Ishikawa (cell line): Measurements from ENCODE around the gene STX1A.

ENCODE experiments used
- CEBPB ChIP-seq: IDR thresholded peaks from 2 replicates; pipeline ENCODE4 v1.6.1; 2012
- CREB1 ChIP-seq: IDR thresholded peaks from 2 replicates; pipeline ENCODE4 v1.6.1; 2012; ENCODE audit warnings: low read depth
- EGR1 ChIP-seq: IDR thresholded peaks from 2 replicates; pipeline ENCODE4 v1.6.1; 2012
- EP300 ChIP-seq: IDR thresholded peaks from 2 replicates; pipeline ENCODE4 v1.6.1; 2012; ENCODE audit warnings: borderline replicate concordance
- FOXM1 ChIP-seq: IDR thresholded peaks from 2 replicates; pipeline ENCODE4 v1.6.1; 2012; ENCODE audit warnings: low read depth, borderline replicate concordance
- NFIC ChIP-seq: IDR thresholded peaks from 2 replicates; pipeline ENCODE4 v1.6.1; 2012
- RAD21 ChIP-seq: IDR thresholded peaks from 2 replicates; pipeline ENCODE4 v1.6.1; 2012; ENCODE audit warnings: low read depth
- TAF1 ChIP-seq: IDR thresholded peaks from 2 replicates; pipeline ENCODE4 v1.6.1; 2012; ENCODE audit warnings: low read depth, mild to moderate bottlenecking
- TCF12 ChIP-seq: IDR thresholded peaks from 2 replicates; pipeline ENCODE4 v1.6.1; 2012; ENCODE audit warnings: low read depth
- TEAD4 ChIP-seq: IDR thresholded peaks from 2 replicates; pipeline ENCODE4 v1.6.1; 2012
- YY1 ChIP-seq: IDR thresholded peaks from 2 replicates; pipeline ENCODE4 v1.6.1; 2012; ENCODE audit warnings: low read depth
- ZBTB7A ChIP-seq: IDR thresholded peaks from 2 replicates; pipeline ENCODE4 v1.6.1; 2012; ENCODE audit warnings: low read depth
- TF ChIP-seq, protein P1 (sequence below): IDR thresholded peaks from 2 replicates; pipeline ENCODE4 v1.6.1; 2012
- TF ChIP-seq, protein P2 (sequence below): IDR thresholded peaks from 2 replicates; pipeline ENCODE4 v1.6.1; 2012; ENCODE audit warnings: low read depth, mild to moderate bottlenecking
- TF ChIP-seq, protein P3 (sequence below): IDR thresholded peaks from 2 replicates; pipeline ENCODE4 v1.6.1; 2012

Gene STX1A

DNA sequence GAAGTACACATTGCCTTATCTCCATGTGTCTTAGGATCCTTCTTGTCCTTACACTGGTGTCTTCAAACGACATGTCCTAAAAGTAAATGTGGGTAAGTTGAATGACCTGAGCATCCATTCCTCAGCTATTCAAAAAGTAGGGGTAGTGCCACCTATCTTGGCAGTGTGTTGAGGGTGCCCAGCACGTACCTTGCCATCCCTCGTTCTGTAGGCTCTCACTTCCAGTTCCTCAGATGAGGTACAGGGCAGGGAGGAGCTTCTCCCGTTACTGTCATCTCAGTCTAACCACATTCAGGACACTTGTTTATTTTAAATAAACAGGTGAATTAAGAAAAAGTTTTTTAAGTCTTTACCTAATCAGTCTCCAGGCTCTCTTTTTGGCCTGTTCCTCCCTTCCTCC lies 23.1 kb downstream of the STX1A start:
- TF ChIP-seq YY1 = no peak
- TF ChIP-seq CREB1 = no peak
- TF ChIP-seq TEAD4 = no peak
- TF ChIP-seq EP300 = no peak
- TF ChIP-seq, protein P1, sequence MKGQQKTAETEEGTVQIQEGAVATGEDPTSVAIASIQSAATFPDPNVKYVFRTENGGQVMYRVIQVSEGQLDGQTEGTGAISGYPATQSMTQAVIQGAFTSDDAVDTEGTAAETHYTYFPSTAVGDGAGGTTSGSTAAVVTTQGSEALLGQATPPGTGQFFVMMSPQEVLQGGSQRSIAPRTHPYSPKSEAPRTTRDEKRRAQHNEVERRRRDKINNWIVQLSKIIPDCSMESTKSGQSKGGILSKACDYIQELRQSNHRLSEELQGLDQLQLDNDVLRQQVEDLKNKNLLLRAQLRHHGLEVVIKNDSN = no peak
- TF ChIP-seq FOXM1 = no peak
- no peak for TF ChIP-seq RAD21
- TF ChIP-seq CEBPB = no peak

DNA sequence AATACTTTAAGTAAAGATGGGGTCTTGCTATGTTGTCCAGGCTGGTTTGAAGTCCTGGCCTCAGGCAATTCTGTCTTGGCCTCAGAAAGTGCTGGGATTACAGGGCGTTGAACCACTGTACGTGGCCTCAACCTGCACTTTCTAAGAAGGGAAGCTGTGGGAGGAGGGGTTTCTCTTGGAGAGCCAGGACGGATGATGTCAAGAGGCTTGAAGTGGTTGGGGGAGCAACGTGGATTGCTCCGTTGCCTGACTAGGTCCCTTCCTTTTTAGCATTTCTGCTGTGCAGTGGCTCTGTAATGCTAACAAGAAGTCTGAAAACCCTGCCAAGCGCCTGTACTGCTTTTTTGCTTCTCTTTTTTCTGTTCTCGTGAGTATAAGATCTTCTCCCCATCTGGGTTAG lies 28.8 kb downstream of the STX1A start:
- TF ChIP-seq EP300 (no peak), ZBTB7A (no peak)

DNA sequence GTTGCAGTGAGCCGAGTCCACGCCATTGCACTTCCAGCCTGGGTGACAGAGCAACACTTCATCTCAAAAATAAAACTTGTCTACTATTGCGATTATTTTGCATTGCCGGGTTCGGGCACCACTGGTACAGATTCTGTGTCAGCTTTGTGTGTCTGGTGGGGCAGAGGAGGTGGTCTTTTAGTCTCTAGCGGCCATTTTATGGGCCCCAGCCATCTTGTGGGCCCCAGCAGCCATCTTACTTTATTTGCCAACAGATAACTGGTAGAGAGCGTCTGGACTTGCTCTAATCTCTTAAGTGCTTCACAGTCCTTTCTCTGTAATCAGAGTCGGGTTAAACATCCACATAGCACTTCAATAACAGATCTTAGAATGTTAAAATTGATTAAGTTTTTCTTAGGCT lies 31.2 kb downstream of the STX1A start:
- no peak for TF ChIP-seq ZBTB7A
- no peak for TF ChIP-seq FOXM1
- no peak for TF ChIP-seq EGR1
- no peak for TF ChIP-seq CREB1
- TF ChIP-seq NFIC = no peak
- TF ChIP-seq, protein P2, sequence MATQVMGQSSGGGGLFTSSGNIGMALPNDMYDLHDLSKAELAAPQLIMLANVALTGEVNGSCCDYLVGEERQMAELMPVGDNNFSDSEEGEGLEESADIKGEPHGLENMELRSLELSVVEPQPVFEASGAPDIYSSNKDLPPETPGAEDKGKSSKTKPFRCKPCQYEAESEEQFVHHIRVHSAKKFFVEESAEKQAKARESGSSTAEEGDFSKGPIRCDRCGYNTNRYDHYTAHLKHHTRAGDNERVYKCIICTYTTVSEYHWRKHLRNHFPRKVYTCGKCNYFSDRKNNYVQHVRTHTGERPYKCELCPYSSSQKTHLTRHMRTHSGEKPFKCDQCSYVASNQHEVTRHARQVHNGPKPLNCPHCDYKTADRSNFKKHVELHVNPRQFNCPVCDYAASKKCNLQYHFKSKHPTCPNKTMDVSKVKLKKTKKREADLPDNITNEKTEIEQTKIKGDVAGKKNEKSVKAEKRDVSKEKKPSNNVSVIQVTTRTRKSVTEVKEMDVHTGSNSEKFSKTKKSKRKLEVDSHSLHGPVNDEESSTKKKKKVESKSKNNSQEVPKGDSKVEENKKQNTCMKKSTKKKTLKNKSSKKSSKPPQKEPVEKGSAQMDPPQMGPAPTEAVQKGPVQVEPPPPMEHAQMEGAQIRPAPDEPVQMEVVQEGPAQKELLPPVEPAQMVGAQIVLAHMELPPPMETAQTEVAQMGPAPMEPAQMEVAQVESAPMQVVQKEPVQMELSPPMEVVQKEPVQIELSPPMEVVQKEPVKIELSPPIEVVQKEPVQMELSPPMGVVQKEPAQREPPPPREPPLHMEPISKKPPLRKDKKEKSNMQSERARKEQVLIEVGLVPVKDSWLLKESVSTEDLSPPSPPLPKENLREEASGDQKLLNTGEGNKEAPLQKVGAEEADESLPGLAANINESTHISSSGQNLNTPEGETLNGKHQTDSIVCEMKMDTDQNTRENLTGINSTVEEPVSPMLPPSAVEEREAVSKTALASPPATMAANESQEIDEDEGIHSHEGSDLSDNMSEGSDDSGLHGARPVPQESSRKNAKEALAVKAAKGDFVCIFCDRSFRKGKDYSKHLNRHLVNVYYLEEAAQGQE = no peak
- no peak for TF ChIP-seq TEAD4
- no peak for TF ChIP-seq YY1
- TF ChIP-seq, protein P1 = no peak
- TF ChIP-seq, protein P3, sequence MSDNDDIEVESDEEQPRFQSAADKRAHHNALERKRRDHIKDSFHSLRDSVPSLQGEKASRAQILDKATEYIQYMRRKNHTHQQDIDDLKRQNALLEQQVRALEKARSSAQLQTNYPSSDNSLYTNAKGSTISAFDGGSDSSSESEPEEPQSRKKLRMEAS = no peak
- TF ChIP-seq EP300 = no peak
- TF ChIP-seq TAF1 = no peak
- no peak for TF ChIP-seq TCF12
- TF ChIP-seq CEBPB = no peak
- no peak for TF ChIP-seq RAD21

DNA sequence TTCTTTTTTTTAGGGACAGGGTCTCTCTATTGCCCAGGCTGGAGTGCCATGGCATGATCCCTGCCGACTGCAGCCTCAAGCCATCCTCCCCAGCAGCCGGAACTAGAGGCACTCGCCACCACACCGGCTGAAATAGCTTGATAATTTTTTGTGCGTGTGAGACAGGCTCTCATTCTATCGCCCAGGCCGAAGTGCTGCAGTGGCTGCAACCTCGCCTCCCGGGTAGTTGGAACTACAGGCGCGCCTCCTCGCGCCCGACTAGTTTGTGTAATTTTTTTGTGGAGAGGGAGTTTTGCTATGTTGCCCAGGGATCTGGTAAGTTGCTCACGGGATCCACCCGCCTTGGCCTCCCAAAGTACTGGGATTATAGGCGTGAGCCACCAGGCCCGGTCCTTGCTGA lies 34.2 kb downstream of the STX1A start:
- TF ChIP-seq TEAD4 = no peak
- no peak for TF ChIP-seq CEBPB
- no peak for TF ChIP-seq EP300
- no peak for TF ChIP-seq NFIC
- TF ChIP-seq, protein P1 = no peak
- no peak for TF ChIP-seq CREB1
- no peak for TF ChIP-seq ZBTB7A
- no peak for TF ChIP-seq YY1
- no peak for TF ChIP-seq TCF12
- TF ChIP-seq RAD21 = no peak

DNA sequence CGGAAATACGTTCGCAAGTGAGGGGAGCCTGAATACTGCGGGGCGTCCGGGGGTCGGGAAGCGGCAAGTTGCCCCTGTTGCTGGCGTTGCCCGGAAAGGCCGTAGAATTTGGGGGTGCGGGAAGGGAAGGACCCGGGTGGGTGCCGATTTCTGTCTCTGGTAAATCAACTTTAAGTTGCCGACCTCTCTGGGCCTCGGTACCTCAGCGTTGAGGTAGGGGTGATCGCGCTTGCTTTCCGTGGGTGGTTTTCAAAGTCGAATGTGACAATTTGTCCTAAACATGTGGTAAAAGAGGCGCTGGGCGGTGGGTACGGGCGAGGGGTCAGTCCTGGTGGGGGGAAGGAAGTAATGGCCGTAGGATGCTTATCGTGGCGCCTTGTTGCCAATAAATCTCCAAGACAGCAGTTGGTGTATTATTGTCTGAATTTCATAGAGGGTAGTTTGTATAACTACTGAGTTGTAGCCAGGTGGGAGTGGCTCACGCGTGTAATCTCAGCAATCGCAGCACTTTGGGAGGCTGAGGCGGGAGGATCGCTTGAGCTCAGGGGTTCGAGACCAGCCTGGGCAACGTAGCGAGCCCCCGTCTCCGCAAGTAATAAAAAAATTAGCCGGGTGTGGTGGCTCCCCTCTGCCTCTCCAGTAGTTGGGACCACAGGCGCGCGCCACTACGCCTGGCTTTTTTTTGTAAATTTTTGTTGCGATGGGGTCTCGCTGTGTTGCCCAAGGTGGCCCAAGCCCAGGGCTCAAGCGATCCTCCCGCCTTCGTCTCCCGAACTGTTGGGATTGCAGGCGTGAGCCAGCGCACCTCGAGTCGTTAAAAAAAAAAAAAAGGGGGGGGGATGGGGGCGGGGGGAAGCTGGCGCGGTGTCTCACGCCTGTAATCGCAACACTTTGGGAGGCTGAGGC lies 35.4 kb downstream of the STX1A start:
- no peak for TF ChIP-seq EP300
- TF ChIP-seq TCF12 = no peak

DNA sequence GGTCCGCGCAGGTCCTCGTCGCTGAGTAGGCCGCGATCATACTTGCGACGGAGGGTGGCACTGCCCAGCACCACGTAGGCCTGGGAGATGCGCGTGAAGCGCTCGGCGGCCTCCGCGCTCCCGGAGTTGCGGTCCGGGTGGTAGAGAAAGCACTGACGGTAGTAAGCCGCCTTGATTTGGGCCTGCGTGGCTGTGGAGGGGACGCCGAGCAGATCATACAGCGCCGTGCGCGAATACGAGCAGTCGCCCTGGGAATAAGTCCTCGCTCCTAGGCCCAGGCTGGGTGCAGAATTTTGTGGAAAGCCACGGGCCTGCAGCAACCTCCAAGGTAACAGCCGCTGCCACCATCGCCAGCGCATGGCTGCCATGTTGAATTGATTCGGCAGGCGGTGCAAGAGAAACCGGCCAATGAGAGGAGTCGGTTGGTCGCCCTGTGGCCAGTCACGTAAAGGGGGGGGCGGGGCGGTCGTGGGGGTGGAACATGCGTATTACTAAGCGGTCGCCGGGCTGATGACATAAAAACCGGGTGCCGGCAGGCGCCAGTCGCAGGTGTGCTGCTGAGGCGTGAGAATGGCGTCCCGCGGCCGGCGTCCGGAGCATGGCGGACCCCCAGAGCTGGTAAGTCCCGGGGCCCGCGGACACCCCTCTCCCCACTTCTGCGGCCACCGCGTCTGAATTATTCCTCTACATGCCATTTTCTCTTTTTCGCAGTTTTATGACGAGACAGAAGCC lies 36.2 kb downstream of the STX1A start, which contains the start of the genes BUD23 and DNAJC30:
TSS of gene BUD23 (plus strand) at position 542 of the 732 bp plus-strand sequence. CDS start at position 571, 29 bp downstream.
TSS of gene DNAJC30 (minus strand) at position 398 of the 732 bp plus-strand sequence. CDS start at position 368, 30 bp downstream.
- TF ChIP-seq TEAD4 (0 out of 2 replicates have a peak, but pooled peaks have one; percentile 28), CREB1 (peak; percentile 95), FOXM1 (no peak), TAF1 (peak; percentile 88), CEBPB (no peak), TCF12 (peak; percentile 51; the same call in 1 of the 2 replicates), YY1 (peak; percentile 96), EP300 (no peak)
- TF ChIP-seq, protein P2 = no peak
- TF ChIP-seq, protein P3 = peak; percentile 68
- TF ChIP-seq, protein P1 = no peak; the same call in 1 of the 2 replicates
